CD4-positive, alpha-beta memory T cell (primary cell): Measurements from ENCODE around the gene ATP7A. TPM values are rescaled to one million over a fixed set of nuclear protein-coding genes. Genes with fewer than 3 reads are reported as not detected.

Source experiments
- CTCF ChIA-PET: fragments of 350-600 bp; sonication (Branson Sonifier 250); formaldehyde crosslinking; loops from one replicate; lab custom pipeline; 2021; ENCODE audit warnings: inconsistent platforms; ENCODE audit not compliant: partially characterized antibody; lab: Charles Lee
- POLR2A ChIA-PET: fragments of 350-600 bp; sonication (Branson Sonifier 250); formaldehyde crosslinking; loops from one replicate; lab custom pipeline; 2021; ENCODE audit not compliant: partially characterized antibody; lab: Charles Lee
- DNase-seq, 5 donors: peaks; one replicate each; pipeline versions ENCODE4 v3.0.0 to v3.0.0-alpha.2; 2020 to 2022; ENCODE audit warnings: mixed read lengths in 1 of 5
- H3K27ac ChIP-seq: one replicate; pipeline ENCODE4 v1.7.0; 2013; ENCODE audit warnings: low read depth, low read length
- H3K27me3 ChIP-seq: 2 replicates; pipeline ENCODE4 v1.7.0; 2013; ENCODE audit warnings: mild to moderate bottlenecking, low read length, moderate library complexity; ENCODE audit not compliant: insufficient read depth
- H3K36me3 ChIP-seq: 2 replicates; pipeline ENCODE4 v1.7.0; 2013; ENCODE audit warnings: mild to moderate bottlenecking, low read length, moderate library complexity; ENCODE audit not compliant: insufficient read depth
- H3K4me1 ChIP-seq: 2 replicates; pipeline ENCODE4 v1.7.0; 2013; ENCODE audit warnings: mild to moderate bottlenecking, low read length, moderate library complexity; ENCODE audit not compliant: insufficient read depth
- H3K4me3 ChIP-seq, 2 donors: one replicate each; pipeline ENCODE4 v1.7.0; 2013; ENCODE audit warnings: low read length in 2 of 2, mild to moderate bottlenecking in 1 of 2
- H3K9me3 ChIP-seq, 2 donors: one replicate each; pipeline ENCODE4 v1.7.0; 2013; ENCODE audit warnings: low read length in 2 of 2, control low read depth in 1 of 2; ENCODE audit not compliant: control insufficient read depth in 1 of 2
- H3K27ac Mint-ChIP-seq, 7 donors: one replicate each; pipeline ENCODE4 v1.8.0; 2020 to 2021; ENCODE audit warnings: mixed read lengths in 7 of 7, mild to moderate bottlenecking in 6 of 7, inconsistent platforms in 3 of 7, moderate library complexity in 3 of 7
- H3K27me3 Mint-ChIP-seq, 2 donors: one replicate each; pipeline ENCODE4 v1.8.0; 2020 to 2021; ENCODE audit warnings: mixed read lengths in 2 of 2
- H3K36me3 Mint-ChIP-seq, 2 donors: one replicate each; pipeline ENCODE4 v1.8.0; 2020 to 2021; ENCODE audit warnings: mixed read lengths in 2 of 2, inconsistent platforms in 1 of 2, mild to moderate bottlenecking in 1 of 2
- H3K4me1 Mint-ChIP-seq, 4 donors: one replicate each; pipeline ENCODE4 v1.8.0; 2020 to 2021; ENCODE audit warnings: mixed read lengths in 4 of 4, mild to moderate bottlenecking in 1 of 4
- H3K4me3 Mint-ChIP-seq, 8 donors: one replicate each; pipeline ENCODE4 v1.8.0; 2020 to 2021; ENCODE audit warnings: mixed read lengths in 8 of 8, mild to moderate bottlenecking in 7 of 8, moderate library complexity in 6 of 8, inconsistent platforms in 3 of 8
- H3K9me3 Mint-ChIP-seq, 8 donors: one replicate each; pipeline ENCODE4 v1.8.0; 2020 to 2021; ENCODE audit warnings: mixed read lengths in 8 of 8, mild to moderate bottlenecking in 5 of 8, inconsistent platforms in 3 of 8, moderate library complexity in 1 of 8
- intact Hi-C: fragments of 100-400 bp; cut with micrococcal nuclease; formaldehyde crosslinking; loops from one replicate; pipeline ENCODE4 v1.15.1; 2023
- polyA plus RNA-seq, 2 donors: library from polyadenylated mRNA; unstranded; fragments of 300-500 nt; fragmentation: Illumina TruSeq; gene quantifications; one replicate each; pipeline ENCODE4 v1.2.3, GENCODE V29; 2021
- total RNA-seq, 2 experiments: library from RNA; stranded (reverse); gene quantifications; one replicate each; pipeline ENCODE4 v1.2.3, GENCODE V29; 2021

ATP7A gene
- total and polyA plus RNA-seq, 4 experiments from 2014 or later: 3.2 to 16.8 (median 10.9) TPM

GRCh38 chrX:77975755-77976154 lies 65.3 kb downstream of the ATP7A start:
- Mint-ChIP-seq H3K27me3 (no peaks in the 10 kb centered on the region), H3K36me3 (peaks cover 3 to 16% of the 10 kb centered on the region in 2 donors), H3K4me3 (no peak overlapping the region), H3K9me3 (no peaks in the 10 kb centered on the region), H3K27ac (no peak overlapping the region), H3K4me1 (no peaks in the 10 kb centered on the region)
- Histone ChIP-seq H3K4me3 (no peak overlapping the region), H3K9me3 (no peaks in the 10 kb centered on the region), H3K36me3 (no peaks in the 10 kb centered on the region), H3K27ac (no peak overlapping the region), H3K4me1 (no peaks in the 10 kb centered on the region), H3K27me3 (no peaks in the 10 kb centered on the region)
- POLR2A ChIA-PET: no interaction called here
- intact Hi-C loops: no loop called here
- no peak for DNase-seq
- CTCF ChIA-PET: no interaction called here

GRCh38 chrX:77977095-77977494 lies 66.6 kb downstream of the ATP7A start:
- Mint-ChIP-seq H3K4me1 (no peaks in the 10 kb centered on the region), H3K27me3 (no peaks in the 10 kb centered on the region), H3K27ac (no peak overlapping the region), H3K4me3 (no peak overlapping the region), H3K9me3 (no peaks in the 10 kb centered on the region), H3K36me3 (peaks cover 0 to 12% of the 10 kb centered on the region in 2 donors)
- intact Hi-C loops: no loop called here
- H3K36me3 ChIP-seq: no peaks in the 10 kb centered on the region
- H3K4me3 ChIP-seq: no peak overlapping the region
- H3K27ac ChIP-seq: no peak overlapping the region
- H3K4me1 ChIP-seq: no peaks in the 10 kb centered on the region
- H3K9me3 ChIP-seq: no peaks in the 10 kb centered on the region
- no peak for DNase-seq
- CTCF ChIA-PET: no interaction called here
- H3K27me3 ChIP-seq: no peaks in the 10 kb centered on the region
- POLR2A ChIA-PET: no interaction called here

GRCh38 chrX:77977518-77977917 lies 67.0 kb downstream of the ATP7A start:
- no peak for DNase-seq
- Histone ChIP-seq H3K4me1 (no peaks in the 10 kb centered on the region), H3K27ac (no peak overlapping the region), H3K27me3 (no peaks in the 10 kb centered on the region), H3K9me3 (no peaks in the 10 kb centered on the region), H3K4me3 (no peak overlapping the region), H3K36me3 (no peaks in the 10 kb centered on the region)
- ChIA-PET POLR2A (no interaction called here), CTCF (no interaction called here)
- intact Hi-C loops: no loop called here
- H3K4me3 Mint-ChIP-seq: no peak overlapping the region
- H3K4me1 Mint-ChIP-seq: no peaks in the 10 kb centered on the region
- H3K9me3 Mint-ChIP-seq: no peaks in the 10 kb centered on the region
- peaks cover 0 to 12% of the 10 kb centered on the region in 2 donors for H3K36me3 Mint-ChIP-seq
- H3K27ac Mint-ChIP-seq: no peak overlapping the region
- H3K27me3 Mint-ChIP-seq: no peaks in the 10 kb centered on the region

- H3K27me3 ChIP-seq: no peaks in the 10 kb centered on the region
- no peak overlapping the region for H3K27ac ChIP-seq
- Mint-ChIP-seq H3K9me3 (no peaks in the 10 kb centered on the region), H3K4me1 (no peaks in the 10 kb centered on the region), H3K27ac (no peak overlapping the region), H3K4me3 (no peak overlapping the region), H3K36me3 (peaks cover 4 to 6% of the 10 kb centered on the region in 2 donors), H3K27me3 (no peaks in the 10 kb centered on the region)
- intact Hi-C loops: no loop called here
- ChIA-PET POLR2A (no interaction called here), CTCF (no interaction called here)
- no peaks in the 10 kb centered on the region for H3K4me1 ChIP-seq
- no peak for DNase-seq
- no peak overlapping the region for H3K4me3 ChIP-seq
- H3K9me3 ChIP-seq: no peaks in the 10 kb centered on the region
- no peaks in the 10 kb centered on the region for H3K36me3 ChIP-seq
Observed at GRCh38 chrX:77979870-77980269, 69.4 kb downstream of the ATP7A start.

DNA sequence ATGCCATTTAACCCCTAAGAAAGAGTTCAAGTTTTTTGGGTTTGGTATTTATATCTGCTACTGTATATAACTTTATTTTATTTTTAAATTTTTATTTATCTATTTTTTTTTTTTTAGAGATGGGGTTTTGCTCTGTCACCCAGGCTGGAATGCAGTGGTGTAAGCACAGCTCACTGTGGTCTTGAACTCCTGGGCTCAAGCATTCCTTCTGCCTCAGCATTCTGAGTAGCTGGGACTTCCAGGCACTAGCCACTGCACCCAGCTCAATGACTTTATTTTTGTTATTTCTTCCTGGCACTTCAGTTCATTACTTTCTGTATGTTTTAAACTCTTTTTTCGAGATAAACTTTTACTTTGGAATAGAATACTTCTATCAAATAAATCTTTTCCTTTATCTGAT lies 101.4 kb downstream of the ATP7A start:
- Mint-ChIP-seq H3K4me1 (no peaks in the 10 kb centered on the region), H3K27me3 (no peaks in the 10 kb centered on the region), H3K36me3 (peaks cover 0 to 8% of the 10 kb centered on the region in 2 donors), H3K4me3 (no peak overlapping the region), H3K27ac (no peak overlapping the region), H3K9me3 (no peaks in the 10 kb centered on the region)
- Histone ChIP-seq H3K4me1 (no peaks in the 10 kb centered on the region), H3K36me3 (no peaks in the 10 kb centered on the region), H3K27me3 (no peaks in the 10 kb centered on the region), H3K4me3 (no peak overlapping the region), H3K9me3 (no peaks in the 10 kb centered on the region), H3K27ac (no peak overlapping the region)
- ChIA-PET CTCF (interaction anchor here (2.4 kb wide), 1 partner anchor 13 kb away, joined by 8 read pairs; no protein-coding TSS in a partner anchor), POLR2A (no interaction called here)
- no peak for DNase-seq
- intact Hi-C loops: no loop called here

GRCh38 chrX:78019586-78020483 lies 109.3 kb downstream of the ATP7A start:
- no peaks in the 10 kb centered on the region for H3K9me3 Mint-ChIP-seq
- H3K27ac Mint-ChIP-seq: peak overlapping the region in 1 of 7 donors; percentile 87
- H3K4me1 Mint-ChIP-seq: peaks cover 0 to 4% (median 3%) of the 10 kb centered on the region in 4 donors
- no peak overlapping the region for H3K27ac ChIP-seq
- intact Hi-C loops: loop anchor here (5.0 kb wide), 1 partner anchor 1738 kb away; no protein-coding TSS in a partner anchor
- no peaks in the 10 kb centered on the region for H3K9me3 ChIP-seq
- no peaks in the 10 kb centered on the region for H3K27me3 ChIP-seq
- peaks cover 0 to 8% of the 10 kb centered on the region in 2 donors for H3K36me3 Mint-ChIP-seq
- no peak overlapping the region for H3K4me3 Mint-ChIP-seq
- no peak overlapping the region for H3K4me3 ChIP-seq
- CTCF ChIA-PET: no interaction called here
- H3K36me3 ChIP-seq: no peaks in the 10 kb centered on the region
- H3K4me1 ChIP-seq: no peaks in the 10 kb centered on the region
- no peak for DNase-seq
- no peaks in the 10 kb centered on the region for H3K27me3 Mint-ChIP-seq
- POLR2A ChIA-PET: no interaction called here

DNA sequence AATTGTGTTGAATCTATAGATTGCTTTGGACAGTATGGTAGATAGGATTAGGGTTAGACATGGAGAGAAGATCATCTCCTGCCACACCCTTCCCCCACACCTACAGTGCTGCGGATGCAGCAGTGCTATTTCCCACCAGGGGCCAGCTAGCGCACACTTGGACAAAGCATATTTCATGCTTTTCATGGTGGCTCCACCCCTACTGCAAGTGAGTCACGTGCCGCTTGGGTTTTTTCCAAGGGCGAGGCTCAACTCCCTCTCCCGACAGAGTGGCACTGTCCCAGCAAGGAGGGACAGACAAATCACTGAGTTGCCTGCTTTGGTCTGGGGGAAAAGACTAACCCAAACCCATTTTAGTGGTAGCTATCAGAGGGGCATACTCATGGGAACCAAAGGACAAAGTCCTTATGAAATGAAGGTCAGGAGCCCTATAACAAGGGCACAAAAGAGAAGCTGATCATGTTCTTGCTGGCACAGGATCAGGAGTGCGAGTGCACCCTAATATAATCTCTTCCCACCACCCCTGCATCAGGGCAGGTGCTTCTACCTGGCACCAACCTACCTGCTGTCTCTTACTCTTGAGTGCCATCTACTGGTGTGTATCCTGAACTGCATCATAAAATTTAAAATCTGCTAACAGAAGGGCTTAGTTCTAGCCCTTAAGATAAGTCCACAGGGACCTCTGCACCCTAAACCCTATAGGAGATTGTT lies 114.0 kb downstream of the ATP7A start:
- POLR2A ChIA-PET: no interaction called here

More for the DNA sequence above, 114.0 kb downstream of the ATP7A start:
- no peak overlapping the region for H3K4me3 Mint-ChIP-seq
- no peaks in the 10 kb centered on the region for H3K27me3 Mint-ChIP-seq
- Histone ChIP-seq H3K27ac (no peak overlapping the region), H3K4me1 (no peaks in the 10 kb centered on the region), H3K36me3 (no peaks in the 10 kb centered on the region), H3K9me3 (no peaks in the 10 kb centered on the region), H3K27me3 (no peaks in the 10 kb centered on the region), H3K4me3 (no peak overlapping the region)
- H3K4me1 Mint-ChIP-seq: peaks cover 0 to 7% (median 3%) of the 10 kb centered on the region in 4 donors
- H3K36me3 Mint-ChIP-seq: peaks cover 0 to 3% of the 10 kb centered on the region in 2 donors
- no peaks in the 10 kb centered on the region for H3K9me3 Mint-ChIP-seq
- DNase-seq: peak; percentile 33 to 56 (median 53)
- CTCF ChIA-PET: interaction anchor here (0.7 to 3.1 kb wide), 19 partner anchors 9 to 1746 kb away, joined by 3 to 41 read pairs (median 3); partner anchors contain the start of genes ATP7A and COX7B
- intact Hi-C loops: loop anchor here (1.0 to 5.0 kb wide), 2 partner anchors 114 to 1742 kb away; partner anchors contain the start of gene ATP7A
- H3K27ac Mint-ChIP-seq: peak overlapping the region in 3 of 7 donors; percentile 17 to 38 (median 28)
